ENCODE results near the gene ALCAM.

The ALCAM gene

GRCh38 chr3:105366326-105367062 lies at the start of gene ALCAM:
Gene ALCAM, plus strand, starts transcription at chr3:105366909.
- DNase-seq (ENCODE audit: low spot score), result no peak

GRCh38 chr3:105317841-105318240 lies 48.9 kb upstream of the ALCAM start:
- DNase-seq (ENCODE audit: low spot score), result no peak

- DNase-seq (ENCODE audit: low spot score), result no peak
These were observed 44.0 kb upstream of the ALCAM start for GRCh38 chr3:105322570-105323273.

- DNase-seq (ENCODE audit: low spot score), result no peak
These were observed 43.5 kb upstream of the ALCAM start for GRCh38 chr3:105323274-105323599.

GRCh38 chr3:105324951-105325350 lies 41.8 kb upstream of the ALCAM start:
- no peak for DNase-seq (ENCODE audit: low spot score)

- DNase-seq (ENCODE audit: low spot score), result no peak
These were observed 38.9 kb upstream of the ALCAM start for GRCh38 chr3:105327662-105328337.

GRCh38 chr3:105328338-105328730 lies 38.4 kb upstream of the ALCAM start:
- DNase-seq (ENCODE audit: low spot score), result no peak

- no peak for DNase-seq (ENCODE audit: low spot score)
These were observed 33.7 kb upstream of the ALCAM start for GRCh38 chr3:105332961-105333360.

GRCh38 chr3:105334138-105334882 lies 32.4 kb upstream of the ALCAM start:
- DNase-seq (ENCODE audit: low spot score), result no peak

GRCh38 chr3:105339946-105340345 lies 26.8 kb upstream of the ALCAM start:
- DNase-seq (ENCODE audit: low spot score), result no peak

- no peak for DNase-seq (ENCODE audit: low spot score)
These were observed 22.7 kb upstream of the ALCAM start for GRCh38 chr3:105343991-105344390.

- no peak for DNase-seq (ENCODE audit: low spot score)
These were observed 21.6 kb upstream of the ALCAM start for GRCh38 chr3:105345156-105345555.

GRCh38 chr3:105347625-105348302 lies 18.9 kb upstream of the ALCAM start:
- DNase-seq (ENCODE audit: low spot score), result no peak

- DNase-seq (ENCODE audit: low spot score), result no peak
These were observed 18.4 kb upstream of the ALCAM start for GRCh38 chr3:105348307-105348706.

GRCh38 chr3:105349684-105350387 lies 16.9 kb upstream of the ALCAM start:
- no peak for DNase-seq (ENCODE audit: low spot score)

GRCh38 chr3:105351821-105352220 lies 14.9 kb upstream of the ALCAM start:
- DNase-seq (ENCODE audit: low spot score), result no peak

- DNase-seq (ENCODE audit: low spot score), result no peak
These were observed 13.7 kb upstream of the ALCAM start for GRCh38 chr3:105352976-105353375.

- DNase-seq (ENCODE audit: low spot score), result no peak
These were observed 13.1 kb upstream of the ALCAM start for GRCh38 chr3:105353485-105354161.

- DNase-seq (ENCODE audit: low spot score), result no peak
These were observed 12.3 kb upstream of the ALCAM start for GRCh38 chr3:105354429-105354828.

- DNase-seq (ENCODE audit: low spot score), result no peak
These were observed 11.2 kb upstream of the ALCAM start for GRCh38 chr3:105355408-105356061.
